HUES48 (cell line): ENCODE data around the gene SUN2.

ENCODE experiments used
- H3K27ac ChIP-seq: one replicate; pipeline ENCODE4 v1.7.0; 2013; ENCODE audit warnings: low read depth, low read length, inconsistent platforms
- H3K27me3 ChIP-seq: 2 replicates; pipeline ENCODE4 v1.6.1; 2013; ENCODE audit warnings: mild to moderate bottlenecking, low read length; ENCODE audit not compliant: control insufficient read depth, insufficient read depth
- H3K36me3 ChIP-seq: 2 replicates; pipeline ENCODE4 v1.6.1; 2013; ENCODE audit warnings: low read length; ENCODE audit not compliant: control insufficient read depth, insufficient read depth
- H3K4me1 ChIP-seq: 2 replicates; pipeline ENCODE4 v1.6.1; 2013; ENCODE audit warnings: mild to moderate bottlenecking, low read length; ENCODE audit not compliant: control insufficient read depth, insufficient read depth
- H3K4me3 ChIP-seq: 2 replicates; pipeline ENCODE4 v1.5.1; 2013; ENCODE audit warnings: mild to moderate bottlenecking, low read depth, low read length
- H3K9ac ChIP-seq: 2 replicates; pipeline ENCODE4 v1.6.1; 2013; ENCODE audit warnings: mild to moderate bottlenecking, low read depth, low read length, moderate library complexity
- H3K9me3 ChIP-seq: 2 replicates; pipeline ENCODE4 v1.6.1; 2013; ENCODE audit warnings: low read length; ENCODE audit not compliant: control insufficient read depth, insufficient read depth

SUN2 gene

DNA sequence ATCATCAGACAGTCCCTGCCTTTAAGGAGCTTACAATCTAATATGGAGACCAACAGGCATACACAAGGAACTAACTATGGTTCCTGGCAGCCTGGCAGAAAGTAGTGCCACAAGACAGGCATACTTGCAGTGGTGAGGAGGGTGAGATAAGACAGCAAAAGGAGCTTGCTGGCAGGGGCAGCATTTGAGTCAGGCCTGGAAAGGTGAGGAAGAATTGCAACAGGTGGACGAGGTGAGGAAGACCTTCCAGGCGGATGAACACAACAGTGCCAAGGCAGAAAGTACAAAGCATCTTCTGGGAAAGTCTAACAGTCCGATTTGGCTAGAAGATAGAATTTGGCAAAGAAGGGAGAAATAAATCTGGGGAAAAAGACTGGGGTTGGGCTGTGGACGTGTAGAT is 33.8 kb upstream of the SUN2 start:
- H3K27ac ChIP-seq, result no peak overlapping the region
- no peaks in the 10 kb centered on the region for H3K27me3 ChIP-seq
- no peaks in the 10 kb centered on the region for H3K36me3 ChIP-seq
- no peak overlapping the region for H3K9ac ChIP-seq
- H3K4me3 ChIP-seq, result no peak overlapping the region
- peaks cover 9% of the 10 kb centered on the region for H3K4me1 ChIP-seq
- H3K9me3 ChIP-seq, result no peaks in the 10 kb centered on the region

DNA sequence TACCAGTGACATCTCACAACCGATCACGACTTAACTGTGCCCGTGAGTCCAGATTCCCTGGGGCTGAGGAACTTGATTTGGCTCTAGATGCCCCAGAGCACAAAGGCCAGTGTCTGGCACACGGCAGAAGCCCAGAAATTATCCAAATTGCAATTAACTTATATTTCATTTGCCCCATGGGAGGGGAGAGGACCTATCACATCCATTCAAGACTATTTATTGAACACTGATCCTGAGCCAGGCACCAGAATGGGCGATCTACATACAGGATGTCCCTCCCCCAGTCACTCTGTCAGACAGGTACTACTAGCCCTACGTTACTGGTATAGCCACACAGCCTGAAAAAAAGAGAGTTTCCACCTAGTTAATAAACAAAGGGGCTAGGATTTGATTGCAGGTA is 33.0 kb upstream of the SUN2 start:
- no peak overlapping the region for H3K27ac ChIP-seq
- no peak overlapping the region for H3K4me3 ChIP-seq
- H3K9ac ChIP-seq, result no peak overlapping the region

DNA sequence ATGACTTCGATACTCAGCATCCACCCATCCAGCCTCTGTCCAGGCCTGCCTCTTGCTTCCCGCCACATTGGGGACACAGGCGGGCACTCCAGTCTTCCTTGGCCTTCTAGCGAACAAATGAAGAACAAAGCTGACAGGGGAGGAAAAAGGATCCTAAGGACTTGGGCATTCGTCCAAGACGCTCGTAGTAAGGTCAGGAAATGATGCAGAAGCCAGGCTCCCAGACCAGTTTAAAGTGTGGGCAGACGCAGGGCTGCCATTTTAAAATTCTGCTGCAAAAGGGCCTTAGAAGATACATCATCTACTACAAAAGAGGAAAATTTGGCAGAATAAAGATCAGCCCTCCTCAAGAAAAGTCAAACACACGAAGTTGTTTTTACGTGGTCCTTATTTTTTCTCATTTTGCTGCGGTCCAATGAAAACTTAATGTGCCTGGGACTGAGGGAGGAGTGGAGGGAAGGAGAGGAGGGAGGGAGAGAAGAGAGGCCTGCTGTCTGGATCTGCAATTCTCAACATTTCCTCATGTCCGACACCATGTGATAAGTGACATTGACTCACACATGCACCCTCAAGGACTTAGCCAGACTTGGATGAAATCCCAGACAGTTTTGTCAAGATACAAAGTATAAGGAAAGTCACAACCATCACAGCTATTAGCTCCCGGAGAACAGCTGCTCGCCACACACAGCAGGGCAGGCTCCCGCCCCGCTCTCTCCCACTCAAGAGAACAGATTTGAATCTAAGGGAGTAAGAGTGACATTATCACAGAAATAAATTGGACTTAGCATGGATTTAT is 32.4 kb upstream of the SUN2 start:
- no peak overlapping the region for H3K27ac ChIP-seq
- H3K9ac ChIP-seq, result no peak overlapping the region
- no peak overlapping the region for H3K4me3 ChIP-seq
- H3K27me3 ChIP-seq, result no peaks in the 10 kb centered on the region
- no peaks in the 10 kb centered on the region for H3K36me3 ChIP-seq
- peaks cover 2% of the 10 kb centered on the region; the same call in 1 of the 2 replicates for H3K4me1 ChIP-seq
- no peaks in the 10 kb centered on the region for H3K9me3 ChIP-seq

More for the DNA sequence above, 33.0 kb upstream of the SUN2 start:
- Histone ChIP-seq H3K27me3 (no peaks in the 10 kb centered on the region), H3K36me3 (no peaks in the 10 kb centered on the region), H3K4me1 (peaks cover 5% of the 10 kb centered on the region; the same call in 1 of the 2 replicates), H3K9me3 (no peaks in the 10 kb centered on the region)

DNA sequence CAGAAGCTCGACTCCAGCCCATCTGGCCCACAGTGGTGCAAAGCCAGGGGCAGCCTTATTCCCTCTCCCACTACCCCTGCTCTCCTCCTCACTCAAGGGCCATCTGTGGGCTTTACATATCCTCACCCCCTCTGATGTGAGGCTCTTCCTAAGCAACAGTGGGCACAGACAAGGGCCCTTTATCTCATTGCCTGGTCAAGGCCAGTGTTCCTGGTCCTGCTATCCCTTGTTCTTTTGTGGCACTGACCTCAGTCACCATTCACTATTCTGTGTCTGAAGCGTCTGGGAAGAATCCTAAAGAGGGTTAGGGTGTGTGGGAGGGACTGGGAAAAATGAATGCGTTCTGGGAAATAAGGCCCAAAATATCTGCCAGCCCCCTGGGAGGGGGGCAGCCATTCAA is 30.8 kb upstream of the SUN2 start:
- H3K27ac ChIP-seq, result no peak overlapping the region
- H3K27me3 ChIP-seq, result no peaks in the 10 kb centered on the region
- H3K36me3 ChIP-seq, result no peaks in the 10 kb centered on the region
- H3K4me1 ChIP-seq, result no peaks in the 10 kb centered on the region
- no peak overlapping the region for H3K4me3 ChIP-seq
- H3K9ac ChIP-seq, result no peak overlapping the region
- no peaks in the 10 kb centered on the region for H3K9me3 ChIP-seq

DNA sequence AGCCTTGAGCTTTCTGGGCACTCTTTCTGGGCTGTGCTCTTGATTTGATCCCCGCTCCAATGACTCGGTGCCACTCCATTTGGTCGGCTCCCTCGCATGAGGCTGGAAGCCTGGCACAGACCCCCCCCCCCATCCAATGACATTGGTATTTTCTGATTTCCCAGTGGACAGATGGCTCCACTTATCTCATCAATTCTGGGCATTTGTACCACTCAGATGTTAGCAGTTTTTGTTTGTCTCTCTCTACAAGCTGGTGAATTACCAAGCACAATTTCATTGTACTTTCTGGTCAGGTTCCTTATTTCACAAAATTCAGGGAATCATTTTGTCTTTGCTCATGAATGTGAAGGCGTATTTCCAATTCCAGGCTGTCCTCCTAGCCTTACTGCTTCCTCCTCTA is 29.1 kb upstream of the SUN2 start:
- H3K27me3 ChIP-seq, result no peaks in the 10 kb centered on the region
- no peak overlapping the region for H3K4me3 ChIP-seq
- no peaks in the 10 kb centered on the region for H3K4me1 ChIP-seq
- no peaks in the 10 kb centered on the region for H3K36me3 ChIP-seq
- H3K9ac ChIP-seq, result no peak overlapping the region
- no peak overlapping the region for H3K27ac ChIP-seq
- H3K9me3 ChIP-seq, result no peaks in the 10 kb centered on the region

DNA sequence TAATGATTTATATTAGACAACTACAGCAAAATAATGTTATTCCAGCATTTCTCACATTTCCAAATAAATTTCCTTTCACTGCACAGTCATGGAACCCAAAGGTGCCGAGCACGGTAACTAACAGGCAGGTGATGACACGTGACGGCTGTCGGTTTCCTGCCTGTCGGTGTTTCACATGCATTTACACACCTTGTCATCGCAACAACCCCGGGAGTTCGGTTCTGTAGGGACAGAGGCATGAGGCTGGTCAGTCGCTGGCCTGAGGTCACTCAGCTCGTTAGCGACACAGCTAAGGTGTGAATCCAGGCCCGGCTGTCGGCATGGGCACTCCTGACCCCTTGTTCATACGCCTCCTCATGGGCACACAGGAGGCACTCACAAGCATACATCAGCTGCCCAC is 28.2 kb upstream of the SUN2 start:
- H3K4me1 ChIP-seq, result no peaks in the 10 kb centered on the region
- no peak overlapping the region for H3K9ac ChIP-seq
- H3K4me3 ChIP-seq, result no peak overlapping the region
- H3K36me3 ChIP-seq, result no peaks in the 10 kb centered on the region
- H3K27me3 ChIP-seq, result no peaks in the 10 kb centered on the region
- no peak overlapping the region for H3K27ac ChIP-seq
- H3K9me3 ChIP-seq, result no peaks in the 10 kb centered on the region

DNA sequence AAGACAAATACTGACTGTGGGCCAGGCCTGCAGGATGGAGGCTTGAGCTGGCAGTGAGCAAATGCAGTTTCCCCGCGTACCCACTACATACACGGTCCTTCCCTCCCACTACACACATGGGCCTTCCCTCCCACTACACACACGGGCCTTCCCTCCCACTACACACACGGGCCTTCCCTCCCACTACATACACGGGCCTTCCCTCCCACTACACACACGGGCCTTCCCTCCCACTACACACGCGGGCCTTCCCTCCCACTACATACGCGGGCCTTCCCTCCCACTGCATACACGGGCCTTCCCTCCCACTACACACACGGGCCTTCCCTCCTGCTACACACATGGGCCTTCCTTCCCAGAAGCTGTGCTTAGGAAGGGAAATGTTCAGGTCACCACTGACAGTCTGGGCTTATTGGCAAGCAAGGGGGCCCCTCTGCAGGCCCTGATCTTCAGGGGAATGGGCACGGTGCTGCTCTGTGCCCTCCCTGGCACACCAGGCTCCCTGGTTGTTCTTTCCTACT is 27.4 kb upstream of the SUN2 start:
- no peaks in the 10 kb centered on the region for H3K36me3 ChIP-seq
- no peaks in the 10 kb centered on the region for H3K27me3 ChIP-seq
- H3K4me3 ChIP-seq, result no peak overlapping the region
- no peaks in the 10 kb centered on the region for H3K9me3 ChIP-seq
- no peaks in the 10 kb centered on the region for H3K4me1 ChIP-seq
- H3K9ac ChIP-seq, result no peak overlapping the region
- no peak overlapping the region for H3K27ac ChIP-seq

DNA sequence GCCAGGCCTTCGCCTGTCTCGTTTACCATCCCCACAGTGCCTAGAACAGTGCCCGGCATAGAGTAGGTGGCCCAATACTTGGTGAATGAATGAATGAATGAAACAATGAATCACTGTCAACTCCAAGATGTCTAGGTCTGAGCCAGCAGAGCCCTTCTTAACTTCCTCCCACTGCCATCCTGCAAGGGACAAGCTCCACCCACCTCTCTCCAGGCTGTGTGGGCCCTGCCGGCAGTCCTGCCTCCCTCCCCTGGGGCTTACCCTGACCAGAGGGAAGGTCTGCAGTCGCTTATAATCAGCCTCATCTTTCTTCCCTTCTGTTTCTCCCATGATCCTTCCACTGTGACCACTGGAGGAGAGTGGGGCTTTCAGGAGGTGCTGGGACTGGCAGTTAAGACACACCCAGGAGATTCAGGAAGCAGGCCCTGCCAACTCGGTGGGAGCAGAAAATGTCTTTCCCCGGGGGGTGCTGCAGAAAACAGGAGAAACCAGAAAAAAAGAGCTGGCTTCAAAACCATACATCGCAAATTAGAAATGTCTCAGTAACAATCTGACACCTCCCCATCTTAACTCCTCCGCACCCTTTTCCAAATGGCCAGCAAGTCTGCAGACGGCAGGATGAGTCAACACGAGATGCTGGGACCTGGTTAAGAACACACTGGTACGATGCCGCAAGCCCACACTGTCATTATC is 26.8 kb upstream of the SUN2 start:
- Histone ChIP-seq H3K4me1 (no peaks in the 10 kb centered on the region), H3K9ac (no peak overlapping the region), H3K27ac (no peak overlapping the region), H3K4me3 (no peak overlapping the region), H3K36me3 (no peaks in the 10 kb centered on the region), H3K9me3 (no peaks in the 10 kb centered on the region), H3K27me3 (no peaks in the 10 kb centered on the region)

DNA sequence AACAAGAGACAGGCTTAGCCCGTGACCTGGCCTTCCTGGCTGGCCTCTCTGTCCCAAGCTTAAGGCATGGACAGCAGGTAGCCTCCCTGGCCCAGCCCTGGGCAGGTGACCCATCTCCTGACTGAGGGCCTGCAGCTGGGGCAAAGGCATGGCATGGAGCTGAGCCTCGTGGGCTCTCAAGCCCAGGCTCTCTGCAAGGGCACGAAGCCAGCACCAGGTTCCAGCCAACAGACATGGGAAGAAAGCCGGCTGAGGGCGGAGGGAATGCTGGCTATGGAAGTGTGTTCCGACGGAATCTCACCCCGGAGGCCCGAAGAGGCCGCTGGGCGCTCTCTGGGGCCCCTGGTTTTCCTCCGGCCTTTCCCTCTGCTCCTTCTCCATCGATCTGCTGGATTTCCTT is 25.2 kb upstream of the SUN2 start:
- Histone ChIP-seq H3K9me3 (no peaks in the 10 kb centered on the region), H3K4me1 (no peaks in the 10 kb centered on the region), H3K27ac (no peak overlapping the region), H3K4me3 (no peak overlapping the region), H3K27me3 (no peaks in the 10 kb centered on the region), H3K9ac (no peak overlapping the region), H3K36me3 (no peaks in the 10 kb centered on the region)

DNA sequence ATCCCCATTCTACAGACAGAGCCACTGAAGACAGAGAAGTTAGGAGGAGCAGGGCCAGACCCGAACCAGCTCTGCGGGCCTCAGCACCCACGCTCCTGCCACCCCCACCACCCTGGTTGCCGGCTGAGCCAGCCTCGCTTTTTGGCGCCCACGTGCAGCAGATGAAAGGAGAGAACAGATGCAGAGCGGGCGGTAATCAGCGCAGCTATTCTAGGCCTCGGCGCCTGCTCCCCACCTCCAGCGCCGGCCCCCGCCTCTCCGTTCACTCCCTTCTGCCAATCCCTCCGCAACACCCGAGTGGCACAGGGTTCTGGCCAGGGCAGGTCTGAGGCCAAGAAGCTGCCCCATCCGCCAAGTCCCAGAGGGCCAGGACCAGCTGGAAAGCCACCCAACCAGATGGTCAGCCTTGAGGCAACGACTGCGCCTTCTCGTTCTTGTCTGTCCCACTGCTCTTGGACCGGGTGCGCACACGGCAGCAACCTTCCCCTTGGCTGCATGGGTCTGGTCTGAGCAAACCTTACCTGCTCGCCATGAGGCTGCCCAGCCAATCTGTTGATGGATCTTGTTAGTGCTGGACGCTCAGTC is 21.4 kb upstream of the SUN2 start:
- Histone ChIP-seq H3K4me3 (no peak overlapping the region), H3K9me3 (no peaks in the 10 kb centered on the region), H3K4me1 (no peaks in the 10 kb centered on the region), H3K36me3 (no peaks in the 10 kb centered on the region), H3K27ac (no peak overlapping the region), H3K27me3 (no peaks in the 10 kb centered on the region), H3K9ac (no peak overlapping the region)

DNA sequence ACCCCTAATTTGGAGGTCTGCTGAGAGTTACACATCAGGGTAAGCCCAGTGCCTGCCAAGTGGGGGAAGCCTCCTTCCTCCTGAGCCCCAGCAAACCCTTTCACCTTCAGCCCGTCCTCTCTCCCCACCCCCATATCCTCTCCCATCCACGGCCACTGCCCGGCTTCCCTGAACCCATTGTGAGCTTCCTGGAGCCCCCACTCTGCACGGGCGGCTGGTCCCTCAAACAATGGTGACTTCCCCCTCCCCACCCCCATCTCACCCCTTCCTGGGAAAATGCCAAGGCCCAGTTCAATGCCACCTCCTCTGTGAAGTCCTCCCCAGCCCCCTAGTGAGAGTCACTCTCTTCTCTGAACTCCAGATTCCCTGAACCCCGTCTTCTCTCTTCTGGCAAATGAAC is 20.3 kb upstream of the SUN2 start:
- Histone ChIP-seq H3K4me1 (no peaks in the 10 kb centered on the region), H3K27ac (no peak overlapping the region), H3K36me3 (no peaks in the 10 kb centered on the region), H3K27me3 (no peaks in the 10 kb centered on the region), H3K9ac (no peak overlapping the region), H3K9me3 (no peaks in the 10 kb centered on the region), H3K4me3 (no peak overlapping the region)
